Stomach (tissue), 4 donors: ENCODE results near the gene ISG20L2.

Experiments used
- EP300 ChIP-seq: sonication (generic); formaldehyde crosslinking; IDR thresholded peaks from one replicate; pipeline ENCODE4 v1.6.1; 2017; ENCODE audit warnings: antibody characterized with exemption
- POLR2A ChIP-seq, 4 donors: fragments of 450-650 bp; IDR thresholded peaks; one replicate each; pipeline ENCODE4 v1.6.1; 2016; ENCODE audit warnings: antibody characterized with exemption in 4 of 4, control low read depth in 2 of 4, mild to moderate bottlenecking in 1 of 4, moderate library complexity in 1 of 4
- POLR2AphosphoS5 ChIP-seq, 3 donors: sonication (generic); formaldehyde crosslinking; IDR thresholded peaks; one replicate each; pipeline ENCODE4 v1.6.1; 2016; ENCODE audit warnings: antibody characterized with exemption in 3 of 3
- TF ChIP-seq, protein P1 (sequence below), 7 experiments: fragments of 450-650 bp in 4 of 7; fragments of 200-600 bp in 3 of 7; sonication (generic) in 3 of 7; IDR thresholded peaks; one replicate each; pipeline ENCODE4 v1.5.1; 2016 to 2019; ENCODE audit warnings: antibody characterized with exemption in 7 of 7, control low read depth in 2 of 7, mild to moderate bottlenecking in 1 of 7

DNA sequence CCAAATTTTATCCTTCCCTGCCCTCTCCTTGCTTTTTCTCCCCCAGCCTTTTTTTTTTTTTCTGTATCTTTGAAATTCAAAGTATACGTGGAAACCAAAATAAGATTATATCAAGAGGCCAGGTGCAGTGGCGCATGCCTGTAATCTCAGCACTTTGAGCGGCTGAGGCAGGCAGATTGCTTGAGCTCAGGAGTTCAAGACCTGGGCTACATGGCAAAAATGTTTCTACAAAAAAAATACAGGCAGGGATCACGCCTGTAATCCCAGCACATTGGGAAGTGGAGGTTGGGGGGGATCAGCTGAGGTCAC lies 32.2 kb upstream of the ISG20L2 start:
- TF ChIP-seq POLR2A (IDR thresholded peaks at IDR 0.05) (no peak), POLR2AphosphoS5 (IDR thresholded peaks at IDR 0.05) (no peak), EP300 (no peak)
- TF ChIP-seq, protein P1, sequence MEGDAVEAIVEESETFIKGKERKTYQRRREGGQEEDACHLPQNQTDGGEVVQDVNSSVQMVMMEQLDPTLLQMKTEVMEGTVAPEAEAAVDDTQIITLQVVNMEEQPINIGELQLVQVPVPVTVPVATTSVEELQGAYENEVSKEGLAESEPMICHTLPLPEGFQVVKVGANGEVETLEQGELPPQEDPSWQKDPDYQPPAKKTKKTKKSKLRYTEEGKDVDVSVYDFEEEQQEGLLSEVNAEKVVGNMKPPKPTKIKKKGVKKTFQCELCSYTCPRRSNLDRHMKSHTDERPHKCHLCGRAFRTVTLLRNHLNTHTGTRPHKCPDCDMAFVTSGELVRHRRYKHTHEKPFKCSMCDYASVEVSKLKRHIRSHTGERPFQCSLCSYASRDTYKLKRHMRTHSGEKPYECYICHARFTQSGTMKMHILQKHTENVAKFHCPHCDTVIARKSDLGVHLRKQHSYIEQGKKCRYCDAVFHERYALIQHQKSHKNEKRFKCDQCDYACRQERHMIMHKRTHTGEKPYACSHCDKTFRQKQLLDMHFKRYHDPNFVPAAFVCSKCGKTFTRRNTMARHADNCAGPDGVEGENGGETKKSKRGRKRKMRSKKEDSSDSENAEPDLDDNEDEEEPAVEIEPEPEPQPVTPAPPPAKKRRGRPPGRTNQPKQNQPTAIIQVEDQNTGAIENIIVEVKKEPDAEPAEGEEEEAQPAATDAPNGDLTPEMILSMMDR (IDR thresholded peaks at IDR 0.05): no peak
